GM21529 (cell line): Measurements from ENCODE around the gene TCERG1L.

Source experiments
- ATAC-seq: cut with Tn5 transposase; IDR thresholded peaks from one replicate; pipeline ENCODE4 v1.9.1; 2021; ENCODE audit not compliant: unreplicated experiment

TCERG1L gene

GRCh38 chr10:131077031-131077430, 234.5 kb downstream of the TCERG1L start:
- ATAC-seq = no peak

GRCh38 chr10:131076356-131076755, 235.2 kb downstream of the TCERG1L start:
- ATAC-seq = no peak

- ATAC-seq = no peak
Measured at GRCh38 chr10:131075218-131075770, 236.2 kb downstream of the TCERG1L start.

- no peak for ATAC-seq
Measured at GRCh38 chr10:131074682-131075081, 236.8 kb downstream of the TCERG1L start.

- ATAC-seq = no peak
Measured at GRCh38 chr10:131073469-131074035, 238.0 kb downstream of the TCERG1L start.

GRCh38 chr10:131072651-131073468, 238.7 kb downstream of the TCERG1L start:
- ATAC-seq = no peak

GRCh38 chr10:131071721-131072120, 239.8 kb downstream of the TCERG1L start:
- ATAC-seq = no peak

- no peak for ATAC-seq
Measured at GRCh38 chr10:131070856-131071255, 240.7 kb downstream of the TCERG1L start.

GRCh38 chr10:131068760-131069159, 242.8 kb downstream of the TCERG1L start:
- no peak for ATAC-seq

- ATAC-seq = no peak
Measured at GRCh38 chr10:131068311-131068710, 243.2 kb downstream of the TCERG1L start.

- no peak for ATAC-seq
Measured at GRCh38 chr10:131067690-131068089, 243.8 kb downstream of the TCERG1L start.

GRCh38 chr10:131065673-131066305, 245.7 kb downstream of the TCERG1L start:
- no peak for ATAC-seq

GRCh38 chr10:131063311-131063710, 248.2 kb downstream of the TCERG1L start:
- ATAC-seq = no peak

- ATAC-seq = no peak
Measured at GRCh38 chr10:131062621-131063260, 248.8 kb downstream of the TCERG1L start.

GRCh38 chr10:131061216-131061615, 250.3 kb downstream of the TCERG1L start:
- no peak for ATAC-seq

- no peak for ATAC-seq
Measured at GRCh38 chr10:131059881-131060280, 251.6 kb downstream of the TCERG1L start.

GRCh38 chr10:131058799-131059198, 252.7 kb downstream of the TCERG1L start:
- ATAC-seq = no peak

GRCh38 chr10:131056781-131057180, 254.7 kb downstream of the TCERG1L start:
- no peak for ATAC-seq

- no peak for ATAC-seq
Measured at GRCh38 chr10:131056091-131056579, 255.4 kb downstream of the TCERG1L start.

GRCh38 chr10:131055437-131055836, 256.1 kb downstream of the TCERG1L start:
- ATAC-seq = no peak

GRCh38 chr10:131053192-131053591, 258.3 kb downstream of the TCERG1L start:
- no peak for ATAC-seq
